ENCODE results near the gene IDI1.
"Not testable (repeated sequence)": the region's sequence is repeated elsewhere in the genome, so short reads cannot be mapped to it uniquely, and the experiment has no call there.

The IDI1 gene

GRCh38 chr10:1054684-1055083, 5.8 kb upstream of the IDI1 start:
- no peaks in the 10 kb centered on the region for H3K27me3 ChIP-seq (ENCODE audit: low read depth)
- peak overlapping the region; percentile 96 for H3K4me3 ChIP-seq
- peaks cover 30% of the 10 kb centered on the region for H3K4me1 ChIP-seq
- DNase-seq (ENCODE audit: low spot score in 2 of 2) = no peak
- in situ Hi-C loops (cut with MboI; ENCODE audit: low sequenced_read_pairs) = no loop called here
- H3K36me3 ChIP-seq (replicated peaks) = peaks cover 21% of the 10 kb centered on the region
- no peaks in the 10 kb centered on the region for H3K9me3 ChIP-seq

- in situ Hi-C loops (cut with MboI; ENCODE audit: low sequenced_read_pairs) = no loop called here
- H3K4me1 ChIP-seq = peaks cover 37% of the 10 kb centered on the region
- no peaks in the 10 kb centered on the region for H3K9me3 ChIP-seq
- no peaks in the 10 kb centered on the region for H3K27me3 ChIP-seq (ENCODE audit: low read depth)
- H3K36me3 ChIP-seq (replicated peaks) = peaks cover 25% of the 10 kb centered on the region
- DNase-seq (ENCODE audit: low spot score in 2 of 2) = peak in 1 of 2 experiments; percentile 51
- H3K4me3 ChIP-seq = peak overlapping the region; percentile 80; the same call in 1 of the 2 replicates
Measured at GRCh38 chr10:1050554-1050953, 1.6 kb upstream of the IDI1 start.

GRCh38 chr10:1050145-1050544, 1.2 kb upstream of the IDI1 start:
- Histone ChIP-seq H3K4me3 (peak overlapping the region; percentile 80), H3K27me3 (ENCODE audit: low read depth) (no peaks in the 10 kb centered on the region), H3K9me3 (no peaks in the 10 kb centered on the region), H3K4me1 (peaks cover 34% of the 10 kb centered on the region), H3K36me3 (replicated peaks) (peaks cover 25% of the 10 kb centered on the region)
- DNase-seq (ENCODE audit: low spot score in 2 of 2) = peak in 1 of 2 experiments; percentile 40
- in situ Hi-C loops (cut with MboI; ENCODE audit: low sequenced_read_pairs) = no loop called here

GRCh38 chr10:1049425-1049958, 573 bp upstream of the IDI1 start:
- Histone ChIP-seq H3K27me3 (ENCODE audit: low read depth) (no peaks in the 10 kb centered on the region), H3K4me1 (peaks cover 34% of the 10 kb centered on the region), H3K36me3 (replicated peaks) (peaks cover 25% of the 10 kb centered on the region), H3K4me3 (peak overlapping the region; percentile 80), H3K9me3 (no peaks in the 10 kb centered on the region)
- in situ Hi-C loops (cut with MboI; ENCODE audit: low sequenced_read_pairs) = no loop called here
- DNase-seq (ENCODE audit: low spot score in 2 of 2) = no peak

- Histone ChIP-seq H3K4me1 (peaks cover 31% of the 10 kb centered on the region), H3K36me3 (replicated peaks) (peaks cover 23% of the 10 kb centered on the region)
- no peak for DNase-seq (ENCODE audit: low spot score in 2 of 2)
Measured at GRCh38 chr10:1048349-1048731, 579 bp downstream of the IDI1 start.

GRCh38 chr10:1047937-1048336, 982 bp downstream of the IDI1 start:
- in situ Hi-C loops (cut with MboI; ENCODE audit: low sequenced_read_pairs) = no loop called here
- peaks cover 23% of the 10 kb centered on the region for H3K36me3 ChIP-seq (replicated peaks)
- peaks cover 31% of the 10 kb centered on the region for H3K4me1 ChIP-seq
- no peaks in the 10 kb centered on the region; the same call in 1 of the 2 replicates for H3K9me3 ChIP-seq
- DNase-seq (ENCODE audit: low spot score in 2 of 2) = peak in 1 of 2 experiments; percentile 68
- peak overlapping the region; percentile 80 for H3K4me3 ChIP-seq
- no peaks in the 10 kb centered on the region for H3K27me3 ChIP-seq (ENCODE audit: low read depth)

More at GRCh38 chr10:1048349-1048731, 579 bp downstream of the IDI1 start:
- in situ Hi-C loops (cut with MboI; ENCODE audit: low sequenced_read_pairs) = no loop called here
- no peaks in the 10 kb centered on the region for H3K9me3 ChIP-seq
- no peaks in the 10 kb centered on the region for H3K27me3 ChIP-seq (ENCODE audit: low read depth)
- peak overlapping the region; percentile 80 for H3K4me3 ChIP-seq

- DNase-seq (ENCODE audit: low spot score in 2 of 2) = no peak
- Histone ChIP-seq H3K4me3 (no peak overlapping the region), H3K4me1 (peaks cover 13% of the 10 kb centered on the region), H3K9me3 (no peaks in the 10 kb centered on the region; the same call in 1 of the 2 replicates), H3K36me3 (replicated peaks) (peaks cover 39% of the 10 kb centered on the region), H3K27me3 (ENCODE audit: low read depth) (no peaks in the 10 kb centered on the region)
- in situ Hi-C loops (cut with MboI; ENCODE audit: low sequenced_read_pairs) = no loop called here
Measured at GRCh38 chr10:1045415-1045814, 3.5 kb downstream of the IDI1 start.

GRCh38 chr10:1044964-1045363, 4.0 kb downstream of the IDI1 start:
- peaks cover 43% of the 10 kb centered on the region for H3K36me3 ChIP-seq (replicated peaks)
- no peak for DNase-seq (ENCODE audit: low spot score in 2 of 2)
- peaks cover 13% of the 10 kb centered on the region for H3K4me1 ChIP-seq
- H3K4me3 ChIP-seq = no peak overlapping the region
- no peaks in the 10 kb centered on the region for H3K27me3 ChIP-seq (ENCODE audit: low read depth)
- in situ Hi-C loops (cut with MboI; ENCODE audit: low sequenced_read_pairs) = no loop called here
- H3K9me3 ChIP-seq = no peaks in the 10 kb centered on the region; the same call in 1 of the 2 replicates

- in situ Hi-C loops (cut with MboI; ENCODE audit: low sequenced_read_pairs) = no loop called here
Measured at GRCh38 chr10:1044146-1044545, 4.8 kb downstream of the IDI1 start.

GRCh38 chr10:1043532-1043995, 5.4 kb downstream of the IDI1 start:
- Histone ChIP-seq H3K4me1 (peaks cover 13% of the 10 kb centered on the region), H3K9me3 (no peaks in the 10 kb centered on the region; the same call in 1 of the 2 replicates), H3K4me3 (no peak overlapping the region), H3K27me3 (ENCODE audit: low read depth) (no peaks in the 10 kb centered on the region), H3K36me3 (replicated peaks) (peaks cover 51% of the 10 kb centered on the region)
- no peak for DNase-seq (ENCODE audit: low spot score in 2 of 2)
- in situ Hi-C loops (cut with MboI; ENCODE audit: low sequenced_read_pairs) = no loop called here

More at GRCh38 chr10:1044146-1044545, 4.8 kb downstream of the IDI1 start:
- Histone ChIP-seq H3K36me3 (replicated peaks) (peaks cover 51% of the 10 kb centered on the region), H3K9me3 (no peaks in the 10 kb centered on the region; the same call in 1 of the 2 replicates), H3K4me1 (peaks cover 13% of the 10 kb centered on the region), H3K27me3 (ENCODE audit: low read depth) (no peaks in the 10 kb centered on the region), H3K4me3 (no peak overlapping the region)
- DNase-seq (ENCODE audit: low spot score in 2 of 2) = no peak

- no peak for DNase-seq (ENCODE audit: low spot score in 2 of 2)
- Histone ChIP-seq H3K4me1 (peaks cover 10% of the 10 kb centered on the region), H3K27me3 (ENCODE audit: low read depth) (no peaks in the 10 kb centered on the region), H3K36me3 (replicated peaks) (peaks cover 58% of the 10 kb centered on the region), H3K4me3 (no peak overlapping the region), H3K9me3 (no peaks in the 10 kb centered on the region; the same call in 1 of the 2 replicates)
- in situ Hi-C loops (cut with MboI; ENCODE audit: low sequenced_read_pairs) = no loop called here
Measured at GRCh38 chr10:1041514-1041913, 7.4 kb downstream of the IDI1 start.

GRCh38 chr10:1040133-1040532, 8.8 kb downstream of the IDI1 start:
- Histone ChIP-seq H3K27me3 (ENCODE audit: low read depth) (no peaks in the 10 kb centered on the region), H3K4me3 (no peak overlapping the region), H3K36me3 (replicated peaks) (peaks cover 55% of the 10 kb centered on the region), H3K9me3 (no peaks in the 10 kb centered on the region; the same call in 1 of the 2 replicates), H3K4me1 (peaks cover 6% of the 10 kb centered on the region; the same call in 1 of the 2 replicates)
- no peak for DNase-seq (ENCODE audit: low spot score in 2 of 2)
- in situ Hi-C loops (cut with MboI; ENCODE audit: low sequenced_read_pairs) = no loop called here

GRCh38 chr10:1038769-1039168, 10.2 kb downstream of the IDI1 start:
- peaks cover 51% of the 10 kb centered on the region for H3K36me3 ChIP-seq (replicated peaks)
- H3K4me3 ChIP-seq; H3K27me3 ChIP-seq (ENCODE audit: low read depth); DNase-seq (ENCODE audit: low spot score in 2 of 2); H3K9me3 ChIP-seq; in situ Hi-C loops (cut with MboI; ENCODE audit: low sequenced_read_pairs); H3K4me1 ChIP-seq: not testable (repeated sequence)

GRCh38 chr10:1037098-1037497, 11.8 kb downstream of the IDI1 start:
- H3K4me3 ChIP-seq = no peak overlapping the region
- no peak for DNase-seq (ENCODE audit: low spot score in 2 of 2)
- in situ Hi-C loops (cut with MboI; ENCODE audit: low sequenced_read_pairs) = no loop called here
- peaks cover 35% of the 10 kb centered on the region for H3K36me3 ChIP-seq (replicated peaks)
- H3K9me3 ChIP-seq = no peaks in the 10 kb centered on the region
- no peaks in the 10 kb centered on the region for H3K4me1 ChIP-seq
- no peaks in the 10 kb centered on the region for H3K27me3 ChIP-seq (ENCODE audit: low read depth)
